Gastroesophageal sphincter (tissue), 4 donors: ENCODE measurements around the gene MAN2A1. TPM values are rescaled to one million over a fixed set of nuclear protein-coding genes. Genes with fewer than 3 reads are reported as not detected.

Experiments used
- ATAC-seq: fragments of 150-250 bp; one replicate; pipeline ENCODE4 v1.9.1; 2016; ENCODE audit warnings: mild to moderate bottlenecking, moderate library complexity
- H3K27ac ChIP-seq, 4 donors: fragments of 200-600 bp; sonication (generic) in 3 of 4; 1 replicate in 3 of 4; 2 replicates in 1 of 4; pipeline ENCODE4 v1.5.1; 2016 to 2019
- H3K27me3 ChIP-seq: fragments of 200-600 bp; sonication (generic); one replicate; pipeline ENCODE4 v1.5.1; 2019
- H3K36me3 ChIP-seq, 2 donors: fragments of 200-600 bp; sonication (generic); one replicate each; pipeline ENCODE4 v1.5.1; 2019; ENCODE audit warnings: control low read depth in 1 of 2
- H3K4me1 ChIP-seq, 3 donors: fragments of 200-600 bp; sonication (generic); 1 replicate in 2 of 3; 2 replicates in 1 of 3; pipeline ENCODE4 v1.5.1; 2016 to 2019; ENCODE audit warnings: control low read depth in 2 of 3
- H3K4me3 ChIP-seq, 2 donors: fragments of 200-600 bp; sonication (generic); one replicate each; pipeline ENCODE4 v1.5.1; 2019; ENCODE audit warnings: mild to moderate bottlenecking in 1 of 2, moderate library complexity in 1 of 2
- H3K9me3 ChIP-seq, 3 donors: fragments of 200-600 bp; sonication (generic); one replicate each; pipeline ENCODE4 v1.5.1; 2017 to 2019; ENCODE audit warnings: control low read depth in 2 of 3
- EP300 ChIP-seq: sonication (generic); formaldehyde crosslinking; IDR thresholded peaks from one replicate; pipeline ENCODE4 v1.6.1; 2017; ENCODE audit warnings: antibody characterized with exemption, mild to moderate bottlenecking
- POLR2A ChIP-seq, 2 donors: fragments of 450-650 bp; IDR thresholded peaks; one replicate each; pipeline ENCODE4 v1.6.1; 2017; ENCODE audit warnings: antibody characterized with exemption in 2 of 2, mild to moderate bottlenecking in 2 of 2, moderate library complexity in 1 of 2
- POLR2AphosphoS5 ChIP-seq: sonication (generic); formaldehyde crosslinking; IDR thresholded peaks from one replicate; pipeline ENCODE4 v1.6.1; 2017; ENCODE audit warnings: antibody characterized with exemption
- WGBS, 2 donors: methylation state at CpG; one replicate each; pipeline ENCODE4 v1.1.5; 2018; ENCODE audit warnings: low coverage in 1 of 2; 5-methylcytosine and 5-hydroxymethylcytosine counted together
- total RNA-seq, 4 donors: library from RNA; depleted of rRNA; stranded (reverse); fragments of >200 nt; gene quantifications; one replicate each; pipeline ENCODE4 v1.1.0, GENCODE V29; 2016
- TF ChIP-seq, protein P1 (sequence below), 4 experiments: fragments of 200-600 bp in 2 of 4; fragments of 450-650 bp in 2 of 4; sonication (generic) in 1 of 4; IDR thresholded peaks; one replicate each; pipeline ENCODE4 v1.5.1; 2017 to 2019; ENCODE audit warnings: antibody characterized with exemption in 4 of 4, mild to moderate bottlenecking in 2 of 4, moderate library complexity in 2 of 4

The MAN2A1 gene
- total RNA-seq, 4 donors from 2014 or later: 19.6 to 55.6 (median 34.1) TPM

- no peak for ATAC-seq
- H3K9me3 ChIP-seq: no peaks in the 10 kb centered on the region
These were observed 114.1 kb downstream of the MAN2A1 start for GRCh38 chr5:109803854-109804253.

GRCh38 chr5:109805472-109805871, 115.7 kb downstream of the MAN2A1 start:
- Histone ChIP-seq H3K9me3 (no peaks in the 10 kb centered on the region), H3K27me3 (no peaks in the 10 kb centered on the region), H3K4me1 (no peaks in the 10 kb centered on the region), H3K27ac (no peak overlapping the region), H3K36me3 (peaks cover 0 to 22% of the 10 kb centered on the region in 2 donors), H3K4me3 (no peak overlapping the region)
- no peak for ATAC-seq
- WGBS, 2 donors: 58 to 83% methylated on average over 2 to 3 of the region's 3 CpGs
- TF ChIP-seq EP300 (no peak), POLR2AphosphoS5 (no peak), POLR2A (IDR thresholded peaks at IDR 0.05) (no peak)
- TF ChIP-seq, protein P1, sequence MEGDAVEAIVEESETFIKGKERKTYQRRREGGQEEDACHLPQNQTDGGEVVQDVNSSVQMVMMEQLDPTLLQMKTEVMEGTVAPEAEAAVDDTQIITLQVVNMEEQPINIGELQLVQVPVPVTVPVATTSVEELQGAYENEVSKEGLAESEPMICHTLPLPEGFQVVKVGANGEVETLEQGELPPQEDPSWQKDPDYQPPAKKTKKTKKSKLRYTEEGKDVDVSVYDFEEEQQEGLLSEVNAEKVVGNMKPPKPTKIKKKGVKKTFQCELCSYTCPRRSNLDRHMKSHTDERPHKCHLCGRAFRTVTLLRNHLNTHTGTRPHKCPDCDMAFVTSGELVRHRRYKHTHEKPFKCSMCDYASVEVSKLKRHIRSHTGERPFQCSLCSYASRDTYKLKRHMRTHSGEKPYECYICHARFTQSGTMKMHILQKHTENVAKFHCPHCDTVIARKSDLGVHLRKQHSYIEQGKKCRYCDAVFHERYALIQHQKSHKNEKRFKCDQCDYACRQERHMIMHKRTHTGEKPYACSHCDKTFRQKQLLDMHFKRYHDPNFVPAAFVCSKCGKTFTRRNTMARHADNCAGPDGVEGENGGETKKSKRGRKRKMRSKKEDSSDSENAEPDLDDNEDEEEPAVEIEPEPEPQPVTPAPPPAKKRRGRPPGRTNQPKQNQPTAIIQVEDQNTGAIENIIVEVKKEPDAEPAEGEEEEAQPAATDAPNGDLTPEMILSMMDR (IDR thresholded peaks at IDR 0.05): no peak

More at GRCh38 chr5:109803854-109804253, 114.1 kb downstream of the MAN2A1 start:
- no peak for TF ChIP-seq POLR2AphosphoS5
- no peak for TF ChIP-seq EP300
- TF ChIP-seq POLR2A (IDR thresholded peaks at IDR 0.05): no peak
- TF ChIP-seq, protein P1 (IDR thresholded peaks at IDR 0.05): no peak
- H3K27ac ChIP-seq: no peak overlapping the region
- no peaks in the 10 kb centered on the region for H3K4me1 ChIP-seq
- H3K4me3 ChIP-seq: no peak overlapping the region
- WGBS, 2 donors: 65 to 88% methylated on average over 2 of the region's 2 CpGs
- H3K36me3 ChIP-seq: peaks cover 0 to 16% of the 10 kb centered on the region in 2 donors
- H3K27me3 ChIP-seq: no peaks in the 10 kb centered on the region

GRCh38 chr5:109805883-109806282, 116.2 kb downstream of the MAN2A1 start:
- Histone ChIP-seq H3K27ac (no peak overlapping the region), H3K9me3 (no peaks in the 10 kb centered on the region), H3K4me3 (no peak overlapping the region), H3K4me1 (no peaks in the 10 kb centered on the region), H3K36me3 (peaks cover 0 to 22% of the 10 kb centered on the region in 2 donors), H3K27me3 (no peaks in the 10 kb centered on the region)
- no peak for ATAC-seq
- 71 to 85% methylated on average over 2 of the region's 3 CpGs for WGBS, 2 donors
- TF ChIP-seq POLR2A (IDR thresholded peaks at IDR 0.05) (no peak), POLR2AphosphoS5 (no peak), EP300 (no peak)
- TF ChIP-seq, protein P1 (IDR thresholded peaks at IDR 0.05): no peak

DNA sequence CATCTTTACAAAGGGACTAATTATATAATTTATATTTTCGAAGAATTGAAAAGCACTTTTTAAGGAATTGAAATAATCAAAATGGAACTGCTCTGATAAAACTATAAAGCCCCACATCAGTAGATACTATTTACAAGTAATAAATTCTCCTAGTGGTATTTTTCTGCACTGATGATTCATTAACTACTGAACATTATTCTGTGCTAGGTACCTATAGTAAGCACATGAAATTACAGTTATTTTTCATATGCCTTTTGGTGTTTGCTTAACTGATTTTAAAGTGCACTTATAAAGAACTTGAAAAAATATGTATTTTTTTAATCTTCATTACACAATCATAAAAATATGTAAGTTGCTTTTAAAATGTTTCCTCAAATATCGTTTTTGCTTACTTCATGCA, 123.0 kb downstream of the MAN2A1 start:
- H3K4me1 ChIP-seq: no peaks in the 10 kb centered on the region
- H3K27ac ChIP-seq: no peak overlapping the region
- no peaks in the 10 kb centered on the region for H3K27me3 ChIP-seq
- 85 to 86% methylated on average over 2 of the region's 2 CpGs for WGBS, 2 donors
- no peak overlapping the region for H3K4me3 ChIP-seq
- no peaks in the 10 kb centered on the region for H3K9me3 ChIP-seq
- H3K36me3 ChIP-seq: peaks cover 0 to 22% of the 10 kb centered on the region in 2 donors
- TF ChIP-seq POLR2AphosphoS5 (no peak), POLR2A (IDR thresholded peaks at IDR 0.05) (no peak), EP300 (no peak)
- TF ChIP-seq, protein P1 (IDR thresholded peaks at IDR 0.05): no peak
- ATAC-seq: no peak

DNA sequence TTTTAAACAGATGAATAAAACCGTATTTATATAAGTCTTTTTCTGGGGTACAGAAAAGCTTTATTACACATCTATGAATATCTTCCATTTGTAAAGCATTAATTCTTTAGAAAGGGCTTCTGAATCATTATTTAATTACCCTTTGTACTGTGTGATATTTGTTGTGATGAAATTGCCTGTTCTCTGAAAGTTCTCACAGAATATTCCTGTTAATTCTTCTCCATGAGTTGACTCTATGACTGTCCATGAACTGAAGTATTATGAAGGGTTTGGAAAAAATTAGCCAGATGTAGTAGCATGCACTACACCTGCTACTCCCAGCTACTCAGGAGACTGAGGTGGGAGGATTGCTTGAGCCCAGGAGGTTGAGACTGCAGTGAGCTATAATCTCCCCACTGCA, 127.0 kb downstream of the MAN2A1 start:
- Histone ChIP-seq H3K36me3 (peaks cover 0 to 41% of the 10 kb centered on the region in 2 donors), H3K27me3 (no peaks in the 10 kb centered on the region), H3K4me1 (no peaks in the 10 kb centered on the region), H3K4me3 (no peak overlapping the region), H3K27ac (no peak overlapping the region), H3K9me3 (no peaks in the 10 kb centered on the region)
- ATAC-seq: no peak
- TF ChIP-seq, protein P1 (IDR thresholded peaks at IDR 0.05): no peak
- TF ChIP-seq EP300 (no peak), POLR2AphosphoS5 (no peak), POLR2A (IDR thresholded peaks at IDR 0.05) (no peak)
- WGBS, 2 donors: 93 to 100% methylated on average over 1 of the region's 1 CpG
